CD4-positive, CD25-positive, alpha-beta regulatory T cell (primary cell): ENCODE results near the gene PPP5C. TPM values are rescaled to one million over a fixed set of nuclear protein-coding genes. Genes with fewer than 3 reads are reported as not detected.
A peak's percentile ranks its signal among the peaks of the same experiment; 100 is the strongest.

Experiments
- ATAC-seq, 2 donors: fragments of 150-1000 bp; cut with Tn5 transposase; one replicate each; pipeline ENCODE4 v1.10.0; 2021; ENCODE audit warnings: low read depth in 2 of 2, moderate number of reproducible peaks in 2 of 2, moderate library complexity in 1 of 2
- DNase-seq, 3 donors: peaks; one replicate each; pipeline versions ENCODE4 v3.0.0 to v3.0.0-alpha.2; 2012 to 2022; ENCODE audit warnings: mixed read lengths in 1 of 3
- H3K27ac ChIP-seq: one replicate; pipeline ENCODE4 v1.7.0; 2013; ENCODE audit warnings: mild to moderate bottlenecking, low read length; ENCODE audit not compliant: insufficient read depth, poor library complexity, severe bottlenecking
- H3K27me3 ChIP-seq: one replicate; pipeline ENCODE4 v1.7.0; 2013; ENCODE audit warnings: low read length; ENCODE audit not compliant: control insufficient read depth, insufficient read depth
- H3K36me3 ChIP-seq: one replicate; pipeline ENCODE4 v1.7.0; 2013; ENCODE audit warnings: mild to moderate bottlenecking, low read length, moderate library complexity; ENCODE audit not compliant: control insufficient read depth, insufficient read depth
- H3K4me1 ChIP-seq: 2 replicates; pipeline ENCODE4 v1.7.0; 2013; ENCODE audit warnings: mild to moderate bottlenecking, low read length; ENCODE audit not compliant: insufficient read depth, control insufficient read depth, poor library complexity, severe bottlenecking
- H3K4me3 ChIP-seq: one replicate; pipeline ENCODE4 v1.7.0; 2013; ENCODE audit warnings: low read depth, mild to moderate bottlenecking, low read length, moderate library complexity
- H3K9me3 ChIP-seq, 2 experiments: 1 replicate in 1 of 2; 2 replicates in 1 of 2; pipeline ENCODE4 v1.7.0; 2013; ENCODE audit warnings: low read length in 2 of 2, mild to moderate bottlenecking in 1 of 2, moderate library complexity in 1 of 2; ENCODE audit not compliant: control insufficient read depth in 2 of 2
- H3K27ac Mint-ChIP-seq, 3 donors: one replicate each; pipeline ENCODE4 v1.8.0; 2020 to 2022; ENCODE audit warnings: mild to moderate bottlenecking in 3 of 3, mixed read lengths in 3 of 3, moderate library complexity in 2 of 3
- H3K27me3 Mint-ChIP-seq: one replicate; pipeline ENCODE4 v1.8.0; 2022; ENCODE audit warnings: mild to moderate bottlenecking, mixed read lengths
- H3K36me3 Mint-ChIP-seq: one replicate; pipeline ENCODE4 v1.8.0; 2020; ENCODE audit warnings: mixed read lengths
- H3K4me1 Mint-ChIP-seq, 4 donors: one replicate each; pipeline ENCODE4 v1.8.0; 2020 to 2022; ENCODE audit warnings: mixed read lengths in 4 of 4, mild to moderate bottlenecking in 1 of 4
- H3K4me3 Mint-ChIP-seq, 4 donors: one replicate each; pipeline ENCODE4 v1.8.0; 2020 to 2022; ENCODE audit warnings: mild to moderate bottlenecking in 4 of 4, mixed read lengths in 4 of 4, moderate library complexity in 3 of 4
- H3K9me3 Mint-ChIP-seq, 7 donors: one replicate each; pipeline ENCODE4 v1.8.0; 2020 to 2022; ENCODE audit warnings: mixed read lengths in 7 of 7, mild to moderate bottlenecking in 3 of 7, moderate library complexity in 2 of 7
- polyA plus RNA-seq, 4 donors: library from polyadenylated mRNA; unstranded; fragments of 300-500 nt; fragmentation: Illumina TruSeq; gene quantifications; one replicate each; pipeline ENCODE4 v1.2.3, GENCODE V29; 2021
- total RNA-seq: library from RNA; stranded (reverse); gene quantifications from one replicate; pipeline ENCODE4 v1.2.3, GENCODE V29; 2022

PPP5C gene
- total and polyA plus RNA-seq, 5 donors from 2014 or later, result 16.2 to 34.6 (median 21.4) TPM

DNA sequence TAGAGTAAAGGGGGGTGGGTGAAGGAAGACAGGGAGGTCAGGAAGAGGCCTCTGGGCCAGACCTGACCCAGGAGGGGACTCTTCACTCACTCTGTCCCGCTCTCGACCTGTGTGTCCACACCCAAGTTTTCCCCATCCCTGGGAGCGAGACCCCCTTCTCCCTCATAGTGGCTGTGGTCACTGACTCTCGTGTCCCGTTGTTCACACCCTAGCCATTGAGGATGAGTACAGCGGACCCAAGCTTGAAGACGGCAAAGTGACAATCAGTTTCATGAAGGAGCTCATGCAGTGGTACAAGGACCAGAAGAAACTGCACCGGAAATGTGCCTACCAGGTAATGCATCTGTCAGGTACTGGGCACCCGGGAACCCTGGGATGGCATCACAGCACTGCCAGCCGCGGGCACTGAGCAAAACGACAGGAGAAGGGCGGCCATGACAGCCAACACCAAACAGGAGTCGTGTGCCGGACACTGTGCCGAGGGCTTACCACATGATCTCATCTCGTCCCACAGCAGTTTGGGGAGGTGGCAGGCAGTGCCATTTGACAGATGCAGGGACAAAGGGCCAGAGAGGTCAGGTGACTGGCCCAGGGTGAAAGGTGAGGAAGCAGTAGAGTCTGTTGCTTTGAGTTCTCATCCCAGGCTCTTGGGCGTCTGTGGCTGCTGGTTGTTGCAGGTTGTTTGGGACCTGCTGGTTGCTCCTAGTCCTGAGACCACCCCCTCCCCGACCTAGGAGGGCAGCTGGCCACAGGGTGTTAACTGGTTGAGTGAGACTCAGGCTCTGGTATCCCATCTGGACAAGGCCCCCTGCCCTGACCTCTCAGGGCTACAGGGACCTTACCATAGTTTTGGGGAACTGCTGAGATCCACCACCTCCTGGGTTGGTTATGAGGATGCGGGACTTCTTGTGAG is 29.6 kb downstream of the PPP5C start:
- Histone ChIP-seq H3K4me3 (no peak overlapping the region), H3K27me3 (no peaks in the 10 kb centered on the region), H3K9me3 (no peaks in the 10 kb centered on the region), H3K4me1 (peaks cover under 1% of the 10 kb centered on the region), H3K36me3 (peaks cover 47% of the 10 kb centered on the region), H3K27ac (no peak overlapping the region)
- no peak for DNase-seq
- H3K27me3 Mint-ChIP-seq, result no peaks in the 10 kb centered on the region
- H3K27ac Mint-ChIP-seq, result peak overlapping the region in 2 of 3 donors; percentile 31 to 58
- ATAC-seq, result no peak
- H3K4me1 Mint-ChIP-seq, result peaks cover 3 to 20% (median 10%) of the 10 kb centered on the region in 4 donors
- H3K9me3 Mint-ChIP-seq, result no peaks in the 10 kb centered on the region
- peaks cover 41% of the 10 kb centered on the region for H3K36me3 Mint-ChIP-seq
- H3K4me3 Mint-ChIP-seq, result no peak overlapping the region

DNA sequence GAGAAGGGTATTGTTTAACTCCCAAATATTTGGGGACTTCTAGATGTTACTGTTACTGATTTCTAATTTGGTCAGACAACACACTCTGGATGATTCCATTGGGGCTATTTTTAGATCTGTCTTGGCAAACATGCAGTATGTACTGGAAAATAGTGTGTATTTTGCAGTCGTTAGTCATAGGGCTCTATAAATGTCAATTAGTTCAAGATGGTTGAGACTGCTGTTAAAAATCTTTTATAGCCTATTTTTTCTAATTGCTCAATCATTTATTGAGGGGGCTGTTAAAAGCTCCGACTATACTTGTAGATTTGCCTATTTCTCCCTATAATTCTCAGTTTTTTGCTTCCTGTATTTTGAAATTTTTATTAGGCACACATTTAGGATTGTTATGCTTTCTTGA is 31.4 kb downstream of the PPP5C start:
- no peaks in the 10 kb centered on the region for H3K9me3 ChIP-seq
- no peak overlapping the region for H3K4me3 ChIP-seq
- H3K27ac ChIP-seq, result no peak overlapping the region
- H3K36me3 Mint-ChIP-seq, result peaks cover 53% of the 10 kb centered on the region
- no peak for ATAC-seq
- H3K27me3 ChIP-seq, result no peaks in the 10 kb centered on the region
- no peaks in the 10 kb centered on the region for H3K27me3 Mint-ChIP-seq
- no peaks in the 10 kb centered on the region for H3K9me3 Mint-ChIP-seq
- H3K4me1 ChIP-seq, result no peaks in the 10 kb centered on the region
- peaks cover 62% of the 10 kb centered on the region for H3K36me3 ChIP-seq
- no peak for DNase-seq
- H3K27ac Mint-ChIP-seq, result no peak overlapping the region
- no peak overlapping the region for H3K4me3 Mint-ChIP-seq
- H3K4me1 Mint-ChIP-seq, result peaks cover 0 to 20% (median 8%) of the 10 kb centered on the region in 4 donors

DNA sequence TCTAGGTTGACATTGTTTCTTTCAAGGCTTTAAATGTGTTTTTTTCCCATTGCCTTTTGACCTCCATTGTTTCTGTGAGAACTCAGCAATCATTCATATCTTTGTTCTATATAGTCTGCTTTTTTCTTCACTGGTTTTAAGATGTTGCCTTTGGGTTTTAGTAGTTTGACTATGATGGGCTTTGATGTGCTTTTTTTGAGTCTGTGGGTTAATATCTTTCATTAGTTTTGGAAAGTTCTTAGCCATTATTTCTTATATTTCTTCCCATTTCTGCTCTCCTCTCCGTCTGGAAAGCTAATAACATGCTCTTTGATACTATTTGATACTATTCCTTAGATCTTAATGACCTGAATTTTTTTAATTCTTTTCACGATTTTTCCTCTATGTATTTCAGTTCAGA is 33.8 kb downstream of the PPP5C start:
- H3K36me3 ChIP-seq, result peaks cover 73% of the 10 kb centered on the region
- ATAC-seq, result no peak
- peaks cover 0 to 20% (median 9%) of the 10 kb centered on the region in 4 donors for H3K4me1 Mint-ChIP-seq
- no peaks in the 10 kb centered on the region for H3K4me1 ChIP-seq
- H3K4me3 ChIP-seq, result no peak overlapping the region
- H3K9me3 ChIP-seq, result no peaks in the 10 kb centered on the region
- H3K4me3 Mint-ChIP-seq, result no peak overlapping the region
- no peaks in the 10 kb centered on the region for H3K27me3 Mint-ChIP-seq
- H3K27ac ChIP-seq, result no peak overlapping the region
- H3K9me3 Mint-ChIP-seq, result no peaks in the 10 kb centered on the region
- no peak overlapping the region for H3K27ac Mint-ChIP-seq
- H3K36me3 Mint-ChIP-seq, result peaks cover 57% of the 10 kb centered on the region
- DNase-seq, result no peak
- H3K27me3 ChIP-seq, result no peaks in the 10 kb centered on the region

DNA sequence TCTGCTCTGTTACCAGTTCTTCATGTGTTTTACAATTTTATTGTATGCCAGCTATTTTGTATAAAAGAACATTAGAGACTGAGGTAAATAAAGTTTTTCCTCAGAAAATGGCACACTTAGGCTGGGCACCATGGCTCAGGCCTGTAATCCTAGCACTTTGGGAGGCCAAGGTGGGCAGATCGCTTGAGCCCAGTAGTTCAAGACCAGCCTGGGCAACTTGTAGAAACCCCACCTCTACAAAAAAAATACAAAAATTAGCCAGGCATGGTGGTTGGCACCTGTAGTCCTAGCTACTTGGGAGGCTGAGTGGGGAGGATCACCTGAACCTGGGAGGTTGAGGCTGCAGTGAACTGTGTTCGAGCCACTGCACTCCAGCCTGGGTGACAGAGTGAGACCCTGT is 34.5 kb downstream of the PPP5C start:
- Mint-ChIP-seq H3K27me3 (no peaks in the 10 kb centered on the region), H3K27ac (no peak overlapping the region), H3K9me3 (no peaks in the 10 kb centered on the region), H3K4me1 (peaks cover 0 to 20% (median 9%) of the 10 kb centered on the region in 4 donors), H3K36me3 (peaks cover 54% of the 10 kb centered on the region), H3K4me3 (no peak overlapping the region)
- Histone ChIP-seq H3K9me3 (no peaks in the 10 kb centered on the region), H3K4me1 (no peaks in the 10 kb centered on the region), H3K27ac (no peak overlapping the region), H3K36me3 (peaks cover 67% of the 10 kb centered on the region), H3K4me3 (no peak overlapping the region), H3K27me3 (no peaks in the 10 kb centered on the region)
- no peak for DNase-seq
- no peak for ATAC-seq

DNA sequence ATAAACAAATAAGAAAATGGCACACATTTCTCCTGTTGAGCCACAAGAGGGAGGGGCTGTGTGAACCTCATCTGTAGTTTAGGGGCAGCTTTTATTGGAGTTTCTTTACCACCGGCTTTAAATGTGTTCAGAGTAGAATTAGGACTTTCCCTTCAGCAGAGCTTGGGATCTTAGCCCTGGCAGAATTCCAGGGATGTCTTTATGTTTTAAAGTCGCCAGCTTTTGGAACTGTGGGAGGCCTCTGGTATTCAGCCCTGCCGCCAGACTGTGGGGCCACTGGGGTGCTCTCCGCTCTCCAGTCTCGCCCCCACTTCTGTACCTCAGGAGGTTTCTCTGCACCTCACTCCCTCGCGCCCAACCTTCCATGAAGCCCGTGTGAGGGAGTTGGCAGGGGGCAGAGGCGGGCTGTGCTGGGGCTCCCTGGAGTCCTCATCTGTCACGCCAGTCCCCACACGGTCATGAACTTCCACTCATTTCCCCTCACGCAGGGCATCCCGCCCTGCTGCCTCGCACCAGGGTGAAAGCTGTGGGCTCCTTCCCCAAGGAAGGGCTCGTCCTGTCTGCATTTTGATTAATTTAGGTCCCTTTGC is 35.0 kb downstream of the PPP5C start:
- no peaks in the 10 kb centered on the region for H3K4me1 ChIP-seq
- no peak overlapping the region for H3K4me3 ChIP-seq
- no peaks in the 10 kb centered on the region for H3K27me3 Mint-ChIP-seq
- ATAC-seq, result no peak
- no peaks in the 10 kb centered on the region for H3K9me3 Mint-ChIP-seq
- no peak overlapping the region for H3K27ac Mint-ChIP-seq
- no peak overlapping the region for H3K4me3 Mint-ChIP-seq
- no peak for DNase-seq
- peaks cover 62% of the 10 kb centered on the region for H3K36me3 ChIP-seq
- H3K27me3 ChIP-seq, result no peaks in the 10 kb centered on the region
- H3K9me3 ChIP-seq, result no peaks in the 10 kb centered on the region
- H3K4me1 Mint-ChIP-seq, result peaks cover 0 to 20% (median 9%) of the 10 kb centered on the region in 4 donors
- H3K36me3 Mint-ChIP-seq, result peaks cover 53% of the 10 kb centered on the region
- H3K27ac ChIP-seq, result no peak overlapping the region

DNA sequence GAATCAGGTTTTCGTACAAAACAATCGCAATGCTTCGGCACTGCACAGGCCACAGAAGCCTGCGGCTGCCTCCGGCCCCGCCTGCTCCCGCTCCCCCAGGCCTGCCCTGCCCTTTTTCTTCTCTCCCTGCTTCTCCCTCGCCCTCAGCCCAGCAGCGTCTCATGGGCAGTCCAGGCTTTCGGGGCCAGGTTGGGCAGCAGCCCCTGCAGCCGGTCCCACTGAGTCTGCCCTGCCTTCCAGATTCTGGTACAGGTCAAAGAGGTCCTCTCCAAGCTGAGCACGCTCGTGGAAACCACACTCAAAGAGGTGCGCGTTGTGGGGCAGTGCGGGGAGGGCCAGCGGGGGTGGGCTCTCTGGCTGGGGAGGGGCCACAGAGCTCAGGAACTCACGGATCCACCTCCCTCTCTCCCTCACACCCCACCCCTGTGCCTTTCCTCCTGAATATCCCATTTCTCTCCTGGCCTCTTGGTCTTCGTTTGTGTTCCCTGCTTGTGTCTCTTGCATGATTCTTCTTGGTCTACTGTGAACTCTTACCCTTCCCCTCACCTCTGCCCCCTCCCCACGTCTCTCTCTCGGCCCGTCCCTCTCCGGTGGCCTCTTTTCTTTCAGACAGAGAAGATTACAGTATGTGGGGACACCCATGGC is 36.4 kb downstream of the PPP5C start:
- H3K4me3 ChIP-seq, result no peak overlapping the region
- H3K27me3 ChIP-seq, result no peaks in the 10 kb centered on the region
- H3K4me1 ChIP-seq, result no peaks in the 10 kb centered on the region
- Mint-ChIP-seq H3K36me3 (peaks cover 51% of the 10 kb centered on the region), H3K9me3 (no peaks in the 10 kb centered on the region), H3K27me3 (no peaks in the 10 kb centered on the region), H3K4me1 (peaks cover 0 to 16% (median 7%) of the 10 kb centered on the region in 4 donors), H3K27ac (no peak overlapping the region), H3K4me3 (no peak overlapping the region)
- H3K27ac ChIP-seq, result no peak overlapping the region
- H3K9me3 ChIP-seq, result no peaks in the 10 kb centered on the region
- H3K36me3 ChIP-seq, result peaks cover 61% of the 10 kb centered on the region
- no peak for DNase-seq
- no peak for ATAC-seq

DNA sequence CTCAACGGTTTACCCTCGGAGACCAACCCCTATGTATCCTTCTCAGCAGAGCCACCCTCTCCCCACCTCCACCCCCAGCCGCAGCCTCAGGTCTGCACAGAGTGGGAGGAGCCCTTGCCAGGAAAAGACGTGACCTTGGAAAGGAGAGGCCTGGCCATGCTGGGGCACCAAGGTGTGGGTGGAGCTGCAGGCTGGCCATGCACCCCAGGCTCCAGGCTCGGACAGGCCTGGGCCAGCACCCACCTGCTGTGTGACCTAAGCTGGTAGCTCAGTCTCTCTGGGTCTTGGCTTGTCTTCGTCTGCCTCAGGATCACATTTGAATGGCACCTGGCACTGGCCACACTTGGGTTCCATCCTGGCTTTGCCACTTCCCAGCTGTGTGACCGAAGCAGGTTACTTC is 37.0 kb downstream of the PPP5C start:
- DNase-seq (no peak), ATAC-seq (no peak)
- no peaks in the 10 kb centered on the region for H3K27me3 Mint-ChIP-seq
- H3K9me3 ChIP-seq, result no peaks in the 10 kb centered on the region
- H3K27me3 ChIP-seq, result no peaks in the 10 kb centered on the region
- H3K4me3 ChIP-seq, result no peak overlapping the region
- no peaks in the 10 kb centered on the region for H3K4me1 ChIP-seq
- no peak overlapping the region for H3K4me3 Mint-ChIP-seq
- no peaks in the 10 kb centered on the region for H3K9me3 Mint-ChIP-seq
- peak overlapping the region in 1 of 3 donors; percentile 80 for H3K27ac Mint-ChIP-seq
- H3K27ac ChIP-seq, result no peak overlapping the region
- H3K4me1 Mint-ChIP-seq, result peaks cover 0 to 16% (median 6%) of the 10 kb centered on the region in 4 donors
- peaks cover 62% of the 10 kb centered on the region for H3K36me3 ChIP-seq
- H3K36me3 Mint-ChIP-seq, result peaks cover 53% of the 10 kb centered on the region
